ENCODE data around the gene FOXO3.

Gene FOXO3

GRCh38 chr6:108665495-108666196 is 104.9 kb downstream of the FOXO3 start:
- TF ChIP-seq CTCF (IDR thresholded peaks at IDR 0.05; ENCODE audit: control insufficient read depth, extremely low read depth, insufficient read depth), result no peak
- H3K4me3 ChIP-seq (ENCODE audit: low read depth, low read length), result no peak overlapping the region
- no peak for DNase-seq (ENCODE audit: low read depth)

- TF ChIP-seq CTCF (IDR thresholded peaks at IDR 0.05; ENCODE audit: control insufficient read depth, extremely low read depth, insufficient read depth), result no peak
- no peak overlapping the region for H3K4me3 ChIP-seq (ENCODE audit: low read depth, low read length)
- DNase-seq (ENCODE audit: low read depth), result no peak
Measured at GRCh38 chr6:108666656-108667260, 106.0 kb downstream of the FOXO3 start.

- H3K4me3 ChIP-seq (ENCODE audit: low read depth, low read length), result no peak overlapping the region
- no peak for DNase-seq (ENCODE audit: low read depth)
- no peak for TF ChIP-seq CTCF (IDR thresholded peaks at IDR 0.05; ENCODE audit: control insufficient read depth, extremely low read depth, insufficient read depth)
Measured at GRCh38 chr6:108667993-108668392, 107.3 kb downstream of the FOXO3 start.

GRCh38 chr6:108669673-108670072 is 109.0 kb downstream of the FOXO3 start:
- no peak for DNase-seq (ENCODE audit: low read depth)
- TF ChIP-seq CTCF (IDR thresholded peaks at IDR 0.05; ENCODE audit: control insufficient read depth, extremely low read depth, insufficient read depth), result no peak
- H3K4me3 ChIP-seq (ENCODE audit: low read depth, low read length), result no peak overlapping the region

- no peak for DNase-seq (ENCODE audit: low read depth)
- H3K4me3 ChIP-seq (ENCODE audit: low read depth, low read length), result no peak overlapping the region
- TF ChIP-seq CTCF (IDR thresholded peaks at IDR 0.05; ENCODE audit: control insufficient read depth, extremely low read depth, insufficient read depth), result no peak
Measured at GRCh38 chr6:108671175-108671574, 110.5 kb downstream of the FOXO3 start.

- DNase-seq (ENCODE audit: low read depth), result no peak
Measured at GRCh38 chr6:108671790-108672189, 111.1 kb downstream of the FOXO3 start.

More at GRCh38 chr6:108671790-108672189, 111.1 kb downstream of the FOXO3 start:
- no peak for TF ChIP-seq CTCF (IDR thresholded peaks at IDR 0.05; ENCODE audit: control insufficient read depth, extremely low read depth, insufficient read depth)
- H3K4me3 ChIP-seq (ENCODE audit: low read depth, low read length), result no peak overlapping the region

All from LNCaP clone FGC (cell line).